Parathyroid adenoma (tissue), 2 donors: ENCODE results near the gene PTH1R.

Experiments
- H2AFZ ChIP-seq: fragments of 300-600 bp; sonication (generic); one replicate; pipeline ENCODE4 v1.7.0; 2017; ENCODE audit warnings: antibody characterized with exemption, mild to moderate bottlenecking
- H3K27ac ChIP-seq: fragments of 300-600 bp; sonication (generic); one replicate; pipeline ENCODE4 v1.7.0; 2017
- H3K27me3 ChIP-seq: fragments of 300-600 bp; sonication (generic); one replicate; pipeline ENCODE4 v1.7.0; 2017; ENCODE audit warnings: low read length; ENCODE audit not compliant: control insufficient read depth, insufficient read depth
- H3K36me3 ChIP-seq: fragments of 300-600 bp; sonication (generic); one replicate; pipeline ENCODE4 v1.7.0; 2017; ENCODE audit warnings: low read length; ENCODE audit not compliant: control insufficient read depth, insufficient read depth
- H3K4me1 ChIP-seq: fragments of 300-600 bp; sonication (generic); one replicate; pipeline ENCODE4 v1.7.0; 2017; ENCODE audit warnings: control low read depth
- H3K4me2 ChIP-seq: fragments of 300-600 bp; sonication (generic); one replicate; pipeline ENCODE4 v1.7.0; 2017; ENCODE audit warnings: low read length
- H3K4me3 ChIP-seq: fragments of 300-600 bp; sonication (generic); one replicate; pipeline ENCODE4 v1.7.0; 2017; ENCODE audit warnings: low read depth, low read length
- H3K79me2 ChIP-seq: fragments of 300-600 bp; sonication (generic); one replicate; pipeline ENCODE4 v1.7.0; 2017; ENCODE audit warnings: control low read depth
- H3K9ac ChIP-seq: fragments of 300-600 bp; sonication (generic); one replicate; pipeline ENCODE4 v1.7.0; 2017; ENCODE audit warnings: mild to moderate bottlenecking
- H3K9me3 ChIP-seq: fragments of 300-600 bp; sonication (generic); one replicate; pipeline ENCODE4 v1.7.0; 2017; ENCODE audit warnings: low read length; ENCODE audit not compliant: control insufficient read depth
- CTCF ChIP-seq: fragments of 300-600 bp; sonication (generic); IDR thresholded peaks from one replicate; pipeline ENCODE4 v1.7.0; 2017; ENCODE audit warnings: antibody characterized with exemption, mild to moderate bottlenecking
- donor health status: primary hyperparathyroidism.

The PTH1R gene

GRCh38 chr3:46930166-46930944, 52.8 kb downstream of the PTH1R start:
- Histone ChIP-seq H3K9ac (no peak overlapping the region), H3K27me3 (no peaks in the 10 kb centered on the region), H3K36me3 (no peaks in the 10 kb centered on the region), H3K4me3 (no peak overlapping the region), H3K9me3 (no peaks in the 10 kb centered on the region), H3K4me2 (no peak overlapping the region), H3K27ac (peak overlapping the region; percentile 61), H3K79me2 (peaks cover 72% of the 10 kb centered on the region), H3K4me1 (peaks cover 58% of the 10 kb centered on the region), H2AFZ (no peak overlapping the region)
- TF ChIP-seq CTCF, result no peak

GRCh38 chr3:46930945-46931403, 53.5 kb downstream of the PTH1R start:
- peak overlapping the region; percentile 61 for H3K27ac ChIP-seq
- H3K4me1 ChIP-seq, result peaks cover 59% of the 10 kb centered on the region
- H3K4me2 ChIP-seq, result no peak overlapping the region
- TF ChIP-seq CTCF, result no peak
- no peaks in the 10 kb centered on the region for H3K27me3 ChIP-seq
- peaks cover 68% of the 10 kb centered on the region for H3K79me2 ChIP-seq
- H3K9ac ChIP-seq, result no peak overlapping the region
- H3K4me3 ChIP-seq, result no peak overlapping the region
- no peaks in the 10 kb centered on the region for H3K36me3 ChIP-seq
- H3K9me3 ChIP-seq, result no peaks in the 10 kb centered on the region
- no peak overlapping the region for H2AFZ ChIP-seq

GRCh38 chr3:46931631-46932331, 54.3 kb downstream of the PTH1R start:
- H3K36me3 ChIP-seq, result no peaks in the 10 kb centered on the region
- no peak overlapping the region for H2AFZ ChIP-seq
- peaks cover 60% of the 10 kb centered on the region for H3K4me1 ChIP-seq
- H3K9ac ChIP-seq, result no peak overlapping the region
- peak overlapping the region; percentile 61 for H3K27ac ChIP-seq
- TF ChIP-seq CTCF, result no peak
- H3K79me2 ChIP-seq, result peaks cover 62% of the 10 kb centered on the region
- peak overlapping the region; percentile 8 for H3K4me2 ChIP-seq
- no peaks in the 10 kb centered on the region for H3K9me3 ChIP-seq
- no peak overlapping the region for H3K4me3 ChIP-seq
- no peaks in the 10 kb centered on the region for H3K27me3 ChIP-seq

- H3K9ac ChIP-seq, result no peak overlapping the region
- TF ChIP-seq CTCF, result no peak
- H3K27me3 ChIP-seq, result no peaks in the 10 kb centered on the region
- H3K79me2 ChIP-seq, result peaks cover 54% of the 10 kb centered on the region
- peak overlapping the region; percentile 61 for H3K27ac ChIP-seq
- peaks cover 61% of the 10 kb centered on the region for H3K4me1 ChIP-seq
- H3K9me3 ChIP-seq, result no peaks in the 10 kb centered on the region
- no peak overlapping the region for H2AFZ ChIP-seq
- no peaks in the 10 kb centered on the region for H3K36me3 ChIP-seq
- H3K4me2 ChIP-seq, result no peak overlapping the region
- no peak overlapping the region for H3K4me3 ChIP-seq
Measured at GRCh38 chr3:46932455-46933225, 55.1 kb downstream of the PTH1R start.
